Neutrophil (primary cell): ENCODE measurements around the gene CACNA1C.
"Not testable (repeated sequence)": the region's sequence is repeated elsewhere in the genome, so short reads cannot be mapped to it uniquely, and the experiment has no call there.

Experiments used
- H3K27ac ChIP-seq: fragments of 200-600 bp; sonication (generic); 2 replicates; pipeline ENCODE4 v1.5.1; 2016; ENCODE audit warnings: mild to moderate bottlenecking, moderate library complexity
- H3K27me3 ChIP-seq: fragments of 200-600 bp; sonication (generic); 2 replicates; pipeline ENCODE4 v1.6.0; 2016; ENCODE audit warnings: mild to moderate bottlenecking
- H3K36me3 ChIP-seq: fragments of 200-600 bp; sonication (generic); 2 replicates; pipeline ENCODE4 v1.5.1; 2017
- H3K4me1 ChIP-seq, 2 experiments: fragments of 200-600 bp in 1 of 2; sonication (generic) in 1 of 2; 1 replicate in 1 of 2; 2 replicates in 1 of 2; pipeline versions ENCODE4 v1.5.1 to v1.6.1; 2013 to 2016; ENCODE audit warnings: low read depth in 1 of 2, low read length in 1 of 2, mild to moderate bottlenecking in 1 of 2, moderate library complexity in 1 of 2; ENCODE audit not compliant: control insufficient read depth in 1 of 2, insufficient read depth in 1 of 2
- H3K4me3 ChIP-seq, 2 experiments: fragments of 200-600 bp in 1 of 2; sonication (generic) in 1 of 2; 1 replicate in 1 of 2; 2 replicates in 1 of 2; pipeline ENCODE4 v1.5.1; 2013 to 2016; ENCODE audit warnings: low read depth in 1 of 2, low read length in 1 of 2, mild to moderate bottlenecking in 1 of 2, moderate library complexity in 1 of 2
- H3K9me3 ChIP-seq: fragments of 200-600 bp; sonication (generic); 2 replicates; pipeline ENCODE4 v1.5.1; 2016
- CTCF ChIP-seq: fragments of 200-600 bp; sonication (generic); IDR thresholded peaks from 2 replicates; pipeline ENCODE4 v1.5.1; 2016; ENCODE audit warnings: antibody characterized with exemption

CACNA1C gene

GRCh38 chr12:2251526-2252209 is 198.9 kb downstream of the CACNA1C start:
- TF ChIP-seq CTCF = no peak
- Histone ChIP-seq H3K4me3 (no peak overlapping the region), H3K9me3 (peaks cover 3% of the 10 kb centered on the region), H3K4me1 (no peaks in the 10 kb centered on the region), H3K36me3 (no peaks in the 10 kb centered on the region), H3K27ac (no peak overlapping the region), H3K27me3 (no peaks in the 10 kb centered on the region)

GRCh38 chr12:2255311-2255710 is 202.5 kb downstream of the CACNA1C start:
- H3K4me1 ChIP-seq = peaks cover 9 to 16% of the 10 kb centered on the region in 2 experiments
- no peak for TF ChIP-seq CTCF
- H3K36me3 ChIP-seq = no peaks in the 10 kb centered on the region
- no peak overlapping the region for H3K27ac ChIP-seq
- no peaks in the 10 kb centered on the region for H3K27me3 ChIP-seq
- H3K4me3 ChIP-seq = no peak overlapping the region
- peaks cover 3% of the 10 kb centered on the region for H3K9me3 ChIP-seq

- not testable (repeated sequence) for H3K9me3 ChIP-seq, H3K27me3 ChIP-seq, H3K36me3 ChIP-seq, H3K4me3 ChIP-seq, H3K27ac ChIP-seq
- peaks cover 9 to 16% of the 10 kb centered on the region in 2 experiments for H3K4me1 ChIP-seq
These were observed 202.9 kb downstream of the CACNA1C start for GRCh38 chr12:2255731-2256130.

- Histone ChIP-seq H3K4me3 (no peak overlapping the region), H3K4me1 (peaks cover 9 to 16% of the 10 kb centered on the region in 2 experiments), H3K36me3 (no peaks in the 10 kb centered on the region), H3K9me3 (peaks cover 3% of the 10 kb centered on the region), H3K27me3 (no peaks in the 10 kb centered on the region), H3K27ac (no peak overlapping the region)
- no peak for TF ChIP-seq CTCF
These were observed 203.7 kb downstream of the CACNA1C start for GRCh38 chr12:2256453-2256852.

GRCh38 chr12:2256915-2257314 is 204.1 kb downstream of the CACNA1C start:
- Histone ChIP-seq H3K27ac (no peak overlapping the region), H3K27me3 (no peaks in the 10 kb centered on the region), H3K4me1 (peaks cover 9 to 16% of the 10 kb centered on the region in 2 experiments), H3K36me3 (no peaks in the 10 kb centered on the region), H3K9me3 (peaks cover 3% of the 10 kb centered on the region), H3K4me3 (no peak overlapping the region)
- no peak for TF ChIP-seq CTCF

- no peak for TF ChIP-seq CTCF
- Histone ChIP-seq H3K9me3 (peaks cover 3% of the 10 kb centered on the region), H3K4me1 (peaks cover 9 to 16% of the 10 kb centered on the region in 2 experiments), H3K27me3 (no peaks in the 10 kb centered on the region), H3K4me3 (no peak overlapping the region), H3K36me3 (no peaks in the 10 kb centered on the region), H3K27ac (no peak overlapping the region)
These were observed 205.2 kb downstream of the CACNA1C start for GRCh38 chr12:2258025-2258424.
